Liver (tissue), 9 donors: ENCODE results near the gene NUDC. TPM values are rescaled to one million over a fixed set of nuclear protein-coding genes. Genes with fewer than 3 reads are reported as not detected.

Experiments
- DNase-seq: peaks from one replicate; pipeline ENCODE4 v3.0.0-alpha.2; 2017; ENCODE audit warnings: low spot score
- H3K27ac ChIP-seq, 2 donors: one replicate each; pipeline ENCODE4 v1.7.0; 2013; ENCODE audit warnings: inconsistent platforms in 2 of 2, low read length in 2 of 2, control low read depth in 1 of 2, low read depth in 1 of 2, mild to moderate bottlenecking in 1 of 2
- H3K27me3 ChIP-seq, 4 donors: one replicate each; pipeline versions ENCODE4 v1.6.1 to v1.7.0; 2013; ENCODE audit warnings: low read length in 3 of 4, inconsistent platforms in 1 of 4, mild to moderate bottlenecking in 1 of 4, moderate library complexity in 1 of 4; ENCODE audit not compliant: control insufficient read depth in 4 of 4, insufficient read depth in 4 of 4
- H3K36me3 ChIP-seq, 4 donors: one replicate each; pipeline versions ENCODE4 v1.6.1 to v1.7.0; 2013; ENCODE audit warnings: low read length in 3 of 4, mild to moderate bottlenecking in 3 of 4, low read depth in 1 of 4, moderate library complexity in 1 of 4; ENCODE audit not compliant: control insufficient read depth in 4 of 4, insufficient read depth in 3 of 4
- H3K4me1 ChIP-seq, 4 donors: one replicate each; pipeline versions ENCODE4 v1.6.1 to v1.7.0; 2013; ENCODE audit warnings: low read length in 3 of 4, mild to moderate bottlenecking in 3 of 4, moderate library complexity in 1 of 4; ENCODE audit not compliant: control insufficient read depth in 4 of 4, insufficient read depth in 4 of 4
- H3K4me3 ChIP-seq, 3 donors: one replicate each; pipeline versions ENCODE4 v1.6.1 to v1.7.0; 2013; ENCODE audit warnings: low read length in 3 of 3, control low read depth in 1 of 3, low read depth in 1 of 3, mild to moderate bottlenecking in 1 of 3
- H3K9ac ChIP-seq, 2 donors: one replicate each; pipeline ENCODE4 v1.7.0; 2013; ENCODE audit warnings: low read length in 2 of 2, mild to moderate bottlenecking in 2 of 2, moderate library complexity in 2 of 2, control low read depth in 1 of 2, low read depth in 1 of 2
- H3K9me3 ChIP-seq, 4 donors: one replicate each; pipeline versions ENCODE4 v1.6.1 to v1.7.0; 2013; ENCODE audit warnings: low read length in 3 of 4; ENCODE audit not compliant: control insufficient read depth in 4 of 4
- ATF3 ChIP-seq: IDR thresholded peaks from 2 replicates; pipeline ENCODE4 v1.6.1; 2016; ENCODE audit warnings: antibody characterized with exemption
- CTCF ChIP-seq: fragments of 150-350 bp; IDR thresholded peaks from 2 replicates; pipeline ENCODE4 v1.5.1; 2017; ENCODE audit warnings: improper control_type of control experiment, low read depth, low read length; ENCODE audit not compliant: missing input control
- EGR1 ChIP-seq, 2 donors: IDR thresholded peaks; 2 replicates each; pipeline ENCODE4 v1.6.1; 2016 to 2018; ENCODE audit warnings: antibody characterized with exemption in 2 of 2, low read depth in 2 of 2
- FOXA1 ChIP-seq: IDR thresholded peaks from 2 replicates; pipeline ENCODE4 v1.6.1; 2016; ENCODE audit warnings: antibody characterized with exemption
- FOXA2 ChIP-seq: IDR thresholded peaks from 2 replicates; pipeline ENCODE4 v1.6.1; 2016; ENCODE audit warnings: antibody characterized with exemption
- GABPA ChIP-seq, 2 donors: IDR thresholded peaks in 1 of 2; conservative IDR thresholded peaks in 1 of 2; 2 replicates each; pipeline ENCODE4 v1.6.1; 2016; ENCODE audit warnings: antibody characterized with exemption in 2 of 2, mild to moderate bottlenecking in 1 of 2, moderate library complexity in 1 of 2
- HNF4A ChIP-seq, 2 donors: conservative IDR thresholded peaks; 2 replicates each; pipeline ENCODE4 v1.6.1; 2016; ENCODE audit warnings: antibody characterized with exemption in 2 of 2, mild to moderate bottlenecking in 2 of 2
- HNF4G ChIP-seq: IDR thresholded peaks from 2 replicates; pipeline ENCODE4 v1.6.1; 2016; ENCODE audit warnings: antibody characterized with exemption
- JUND ChIP-seq, 2 donors: IDR thresholded peaks; 2 replicates each; pipeline ENCODE4 v1.6.1; 2016; ENCODE audit warnings: antibody characterized with exemption in 2 of 2
- MAX ChIP-seq: IDR thresholded peaks from 2 replicates; pipeline ENCODE4 v1.6.1; 2016; ENCODE audit warnings: antibody characterized with exemption
- NR2F2 ChIP-seq: IDR thresholded peaks from 2 replicates; pipeline ENCODE4 v1.6.1; 2016; ENCODE audit warnings: antibody characterized with exemption
- RAD21 ChIP-seq, 2 donors: IDR thresholded peaks; 2 replicates each; pipeline ENCODE4 v1.6.1; 2016; ENCODE audit warnings: antibody characterized with exemption in 2 of 2, mild to moderate bottlenecking in 2 of 2
- REST ChIP-seq: IDR thresholded peaks from 2 replicates; pipeline ENCODE4 v1.6.1; 2016; ENCODE audit warnings: antibody characterized with exemption, mild to moderate bottlenecking
- RXRA ChIP-seq, 2 donors: IDR thresholded peaks; 2 replicates each; pipeline ENCODE4 v1.6.1; 2017 to 2018; ENCODE audit warnings: antibody characterized with exemption in 2 of 2, mild to moderate bottlenecking in 1 of 2
- SP1 ChIP-seq: IDR thresholded peaks from 2 replicates; pipeline ENCODE4 v1.6.1; 2018; ENCODE audit warnings: antibody characterized with exemption, mild to moderate bottlenecking
- TAF1 ChIP-seq: conservative IDR thresholded peaks from 2 replicates; pipeline ENCODE4 v1.6.1; 2016; ENCODE audit warnings: antibody characterized with exemption, mild to moderate bottlenecking
- YY1 ChIP-seq: IDR thresholded peaks from 2 replicates; pipeline ENCODE4 v1.6.1; 2016; ENCODE audit warnings: antibody characterized with exemption, mild to moderate bottlenecking
- ZBTB33 ChIP-seq: IDR thresholded peaks from 2 replicates; pipeline ENCODE4 v1.6.1; 2016; ENCODE audit warnings: antibody characterized with exemption
- WGBS: extraction: QIAGEN DNeasy Blood & Tissue Kit; methylation state at CpG from one replicate; pipeline ENCODE4 v1.1.7; 2013; 5-methylcytosine and 5-hydroxymethylcytosine counted together
- polyA plus RNA-seq, 2 donors: library from polyadenylated mRNA; stranded (reverse) in 1 of 2; unstranded in 1 of 2; fragments of 200-250 nt in 1 of 2; fragments of >200 nt in 1 of 2; fragmentation: Nextera tagmentation in 1 of 2; extraction: Ambion mirVana in 1 of 2; gene quantifications; one replicate each; pipeline versions ENCODE4 v1.2.1 to v1.2.3, GENCODE V29; 2013 to 2015
- total RNA-seq, 2 donors: library from RNA; depleted of rRNA; stranded (reverse); fragments of >200 nt; gene quantifications; one replicate each; pipeline ENCODE4 v1.2.3, GENCODE V29; 2014
- donor health status: healthy.
- donor health status: healthy.
- donor health status: healthy.
- donor health status: healthy.
- donor health status: healthy.

NUDC gene
- total and polyA plus RNA-seq, 4 donors: 18.2 to 50.7 (median 36.2) TPM

- peak; percentile 91 for TF ChIP-seq RXRA (IDR thresholded peaks at IDR 0.05)
- TF ChIP-seq TAF1: no peak
- TF ChIP-seq YY1: peak; percentile 65
- peak; percentile 69 for TF ChIP-seq MAX
- TF ChIP-seq RAD21 (IDR thresholded peaks at IDR 0.05): peak; percentile 8 to 59
- TF ChIP-seq HNF4G: peak; percentile 80
- peak; percentile 49 for TF ChIP-seq REST
- TF ChIP-seq JUND (IDR thresholded peaks at IDR 0.05): peak; percentile 48 to 75
- TF ChIP-seq GABPA (IDR thresholded peaks at IDR 0.05 in 1 of 2, conservative IDR thresholded peaks at IDR 0.05 in 1 of 2): no peak
- peak; percentile 33 for TF ChIP-seq FOXA2
- peak; percentile 23 for TF ChIP-seq ZBTB33
- peak; percentile 9 for TF ChIP-seq FOXA1
- peak; percentile 88 to 89 for TF ChIP-seq HNF4A (conservative IDR thresholded peaks at IDR 0.05)
- peak; percentile 64 for TF ChIP-seq ATF3
- no peak for TF ChIP-seq CTCF
- TF ChIP-seq SP1: peak; percentile 91
- TF ChIP-seq EGR1 (IDR thresholded peaks at IDR 0.05; ENCODE audit: low read depth in 2 of 2): no peak
- TF ChIP-seq NR2F2: no peak
- Histone ChIP-seq H3K4me1 (peaks cover 3 to 44% (median 30%) of the 10 kb centered on the region in 4 donors), H3K4me3 (no peak overlapping the region), H3K9ac (no peak overlapping the region), H3K27ac (peak overlapping the region; percentile 72 to 88), H3K27me3 (no peaks in the 10 kb centered on the region), H3K36me3 (peaks cover 0 to 6% (median 0%) of the 10 kb centered on the region in 4 donors), H3K9me3 (no peaks in the 10 kb centered on the region)
- WGBS: 25% methylated on average over 5 of the region's 5 CpGs
- no peak for DNase-seq
Observed at GRCh38 chr1:26915204-26915842, 6.2 kb upstream of the NUDC start.
